GM18873 (cell line): ENCODE results near the gene ADAMTS12.
"Not testable (repeated sequence)": the region's sequence is repeated elsewhere in the genome, so short reads cannot be mapped to it uniquely, and the experiment has no call there.

ENCODE experiments used
- ATAC-seq: cut with Tn5 transposase; IDR thresholded peaks from one replicate; pipeline ENCODE4 v1.9.1; 2021; ENCODE audit warnings: mild to moderate bottlenecking, moderate library complexity, moderate number of reproducible peaks; ENCODE audit not compliant: unreplicated experiment, low FRiP score

ADAMTS12 gene

DNA sequence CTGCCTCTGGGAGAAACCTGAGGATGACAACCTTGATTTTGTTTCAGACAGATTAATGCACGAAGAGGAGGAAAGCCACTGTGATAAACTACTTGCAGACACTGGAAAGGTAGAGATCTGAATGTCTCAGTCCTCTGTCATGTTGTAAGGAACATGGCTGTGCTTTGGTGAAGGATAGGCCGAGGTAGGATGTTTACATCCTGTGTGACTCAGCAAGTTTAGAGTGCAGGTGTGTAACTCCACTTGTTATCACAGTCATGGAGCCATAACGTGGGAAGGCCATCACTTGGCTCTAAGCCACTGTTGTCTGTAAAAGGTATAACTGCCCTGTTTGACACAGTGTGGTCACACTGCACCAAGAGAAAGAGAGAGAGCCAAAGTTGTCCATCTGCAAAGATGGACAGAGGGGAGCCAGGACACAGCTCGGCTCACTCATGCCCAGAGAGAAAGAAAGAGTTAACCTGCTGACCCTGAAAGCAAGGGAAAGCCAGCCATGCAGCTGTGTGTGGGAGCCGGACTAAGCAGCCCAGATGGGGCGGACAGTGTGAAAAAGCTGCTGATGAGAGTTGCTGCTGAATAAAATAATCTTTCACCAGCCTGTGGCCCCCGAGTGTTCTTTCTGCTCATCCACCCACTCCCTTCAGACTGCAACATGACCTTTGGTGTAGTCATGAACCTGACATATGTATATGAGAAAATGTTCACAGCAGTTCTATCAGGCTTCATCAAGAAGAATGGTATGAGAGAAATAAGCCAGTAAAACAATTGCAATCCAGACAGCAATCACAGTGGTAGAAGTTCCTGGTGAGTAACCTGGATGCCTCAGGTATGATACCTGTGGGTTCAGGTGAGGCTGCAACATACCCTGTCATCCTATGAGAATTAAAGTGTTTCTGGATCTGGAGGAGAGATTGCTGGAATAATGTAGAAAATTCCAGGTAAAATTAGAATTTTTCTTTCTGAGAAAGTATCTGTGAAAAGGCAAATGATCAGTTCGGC is 335.2 kb downstream of the ADAMTS12 start:
- ATAC-seq, result no peak

DNA sequence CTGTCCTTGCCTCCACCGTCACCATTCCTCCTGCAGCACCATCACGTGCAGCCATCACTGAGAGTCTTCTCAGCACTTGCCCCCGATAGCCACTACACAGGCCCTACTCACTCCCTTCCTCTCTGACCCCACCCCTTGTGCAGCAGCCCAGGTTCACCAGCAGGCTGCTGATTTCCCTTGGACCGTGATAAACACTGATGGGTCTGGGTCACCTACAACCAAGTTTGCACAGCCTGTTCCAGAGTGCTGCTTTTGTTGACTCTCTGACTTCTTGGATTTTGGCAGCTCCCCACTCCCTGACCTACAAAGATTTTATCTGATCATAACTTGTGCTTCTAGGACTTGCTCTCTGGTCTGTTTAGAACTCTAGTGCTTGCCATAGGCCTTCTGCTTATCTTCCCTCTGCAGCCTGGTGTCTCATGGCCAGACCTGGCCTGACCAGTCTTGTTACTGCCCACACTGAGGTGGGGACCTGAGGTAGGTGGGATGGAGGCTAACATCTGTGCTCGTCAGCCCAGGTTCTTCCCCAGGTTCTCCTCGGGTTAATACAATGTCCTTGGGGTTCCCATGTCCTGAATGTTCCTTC is 341.7 kb downstream of the ADAMTS12 start:
- no peak for ATAC-seq

DNA sequence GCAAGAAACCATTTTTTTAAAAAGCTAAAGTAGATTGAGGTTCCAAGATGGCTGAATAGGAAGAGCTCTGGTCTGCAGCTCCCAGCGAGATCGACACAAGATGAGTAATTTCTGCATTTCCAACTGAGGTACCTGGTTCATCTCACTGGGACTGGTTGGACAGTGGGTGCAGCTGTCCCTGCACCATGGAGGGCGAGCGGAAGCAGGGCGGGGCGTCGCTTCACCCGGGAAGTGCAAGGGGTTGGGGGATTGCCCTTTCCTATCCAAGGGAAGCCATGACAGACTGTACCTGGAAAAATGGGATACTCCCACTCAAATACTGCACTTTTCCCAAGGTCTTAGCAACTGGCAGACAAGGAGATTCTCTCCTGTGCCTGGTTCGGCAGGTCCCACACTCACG is 352.0 kb downstream of the ADAMTS12 start:
- ATAC-seq, result not testable (repeated sequence)

DNA sequence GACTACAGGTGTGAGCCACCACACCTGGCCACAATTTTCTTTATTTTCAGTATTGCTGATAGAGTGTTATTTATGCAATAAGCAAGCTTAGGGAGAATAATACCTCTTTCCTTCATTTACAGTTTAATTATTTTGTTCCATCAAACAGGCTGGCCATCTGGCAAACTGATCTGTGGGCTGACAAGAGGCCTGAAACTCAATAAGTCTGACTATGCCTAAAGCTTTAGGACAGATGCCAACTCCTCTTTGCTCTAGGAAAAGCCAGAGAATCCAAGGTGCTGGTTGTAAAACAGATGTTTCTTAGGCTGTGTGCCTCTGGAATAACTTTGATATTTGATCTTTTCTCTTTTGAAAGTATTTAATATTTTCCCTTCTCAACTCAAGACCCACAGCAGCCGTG is 352.6 kb downstream of the ADAMTS12 start:
- no peak for ATAC-seq

DNA sequence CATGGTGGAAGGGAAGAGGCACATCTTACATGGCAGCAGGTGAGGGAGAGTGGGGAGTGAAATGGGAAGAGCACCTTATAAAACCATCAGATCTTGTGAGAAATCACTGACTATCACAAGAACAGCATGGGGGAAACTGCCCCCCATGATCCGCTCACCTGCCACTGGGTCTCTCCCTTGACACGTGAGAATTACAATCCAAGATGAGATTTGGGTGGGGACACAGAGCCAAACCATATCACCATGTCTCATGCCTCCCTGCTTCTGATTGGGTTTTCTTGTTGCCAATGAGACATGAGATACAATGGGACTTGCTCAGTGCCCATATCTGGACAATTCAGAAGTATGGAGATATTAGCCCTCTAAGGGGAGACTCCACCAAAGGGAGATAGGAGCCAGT is 353.6 kb downstream of the ADAMTS12 start:
- no peak for ATAC-seq

DNA sequence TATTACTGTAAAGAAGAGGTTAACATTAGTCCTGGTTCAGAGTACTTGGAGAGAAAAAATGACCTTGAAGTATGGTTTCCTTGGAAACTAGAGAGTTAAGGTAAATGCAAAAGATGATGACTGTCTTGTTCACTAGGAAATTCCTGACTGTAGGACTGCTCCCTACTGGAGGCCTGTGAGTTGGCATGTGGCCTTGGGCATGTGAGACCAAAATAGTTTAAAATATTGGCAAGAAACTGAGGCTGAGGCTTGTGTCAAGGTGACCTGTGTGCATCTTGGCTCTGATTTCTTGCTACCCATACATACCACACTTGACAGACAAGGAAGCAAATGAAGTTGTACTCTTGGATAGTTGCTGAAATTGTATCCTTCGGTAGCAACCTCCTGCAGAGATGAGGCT is 354.6 kb downstream of the ADAMTS12 start:
- no peak for ATAC-seq

DNA sequence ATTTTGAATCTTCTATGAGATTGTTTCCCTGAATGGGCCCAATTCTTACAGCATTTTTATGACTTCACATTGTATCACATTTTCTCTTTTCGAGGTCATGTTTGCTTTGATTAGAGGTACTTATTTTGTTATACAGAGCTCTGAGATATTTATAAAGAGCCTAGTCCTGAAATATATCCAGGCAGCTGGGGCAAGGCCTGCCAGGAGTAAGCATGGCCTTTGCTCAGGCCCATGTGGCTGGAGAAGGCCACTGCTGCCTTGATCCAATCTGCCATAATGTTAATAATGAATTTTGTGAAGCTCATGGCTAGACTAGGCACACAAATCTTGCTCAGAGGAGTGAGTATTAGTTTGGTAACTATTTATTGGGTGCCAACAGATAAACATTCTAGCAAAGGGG is 355.0 kb downstream of the ADAMTS12 start:
- ATAC-seq, result no peak

DNA sequence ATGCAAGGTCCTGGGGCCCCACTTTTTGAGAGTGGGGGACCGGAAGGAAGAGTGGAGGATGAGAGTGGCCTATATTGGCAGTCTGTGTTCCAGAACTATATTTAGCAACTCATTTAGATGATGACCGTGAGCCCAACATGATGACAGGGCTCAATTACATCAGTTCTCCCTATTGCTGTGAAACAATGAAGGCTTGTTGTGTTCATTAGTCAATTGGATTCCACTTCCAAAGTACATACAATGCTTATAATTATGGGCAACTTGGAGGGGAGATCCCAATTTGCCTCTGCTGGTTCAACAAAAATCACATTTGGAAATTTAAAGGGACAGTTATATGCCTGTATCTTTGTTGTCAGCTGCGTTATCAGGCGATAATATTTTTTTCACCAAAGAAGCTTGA is 360.0 kb downstream of the ADAMTS12 start:
- no peak for ATAC-seq

DNA sequence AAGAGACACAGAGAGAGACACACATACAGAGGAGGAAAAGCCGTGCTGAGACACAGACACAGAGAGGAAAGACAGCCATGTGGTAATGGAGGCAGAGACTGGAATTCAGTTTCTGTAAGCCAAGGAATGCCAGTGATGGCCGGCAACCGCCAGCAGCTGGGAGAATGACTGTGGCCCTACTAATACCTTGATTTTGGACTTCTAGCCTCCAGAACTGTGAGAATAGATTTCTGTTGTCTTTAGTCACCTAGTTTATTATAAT is 360.8 kb downstream of the ADAMTS12 start:
- ATAC-seq, result no peak

DNA sequence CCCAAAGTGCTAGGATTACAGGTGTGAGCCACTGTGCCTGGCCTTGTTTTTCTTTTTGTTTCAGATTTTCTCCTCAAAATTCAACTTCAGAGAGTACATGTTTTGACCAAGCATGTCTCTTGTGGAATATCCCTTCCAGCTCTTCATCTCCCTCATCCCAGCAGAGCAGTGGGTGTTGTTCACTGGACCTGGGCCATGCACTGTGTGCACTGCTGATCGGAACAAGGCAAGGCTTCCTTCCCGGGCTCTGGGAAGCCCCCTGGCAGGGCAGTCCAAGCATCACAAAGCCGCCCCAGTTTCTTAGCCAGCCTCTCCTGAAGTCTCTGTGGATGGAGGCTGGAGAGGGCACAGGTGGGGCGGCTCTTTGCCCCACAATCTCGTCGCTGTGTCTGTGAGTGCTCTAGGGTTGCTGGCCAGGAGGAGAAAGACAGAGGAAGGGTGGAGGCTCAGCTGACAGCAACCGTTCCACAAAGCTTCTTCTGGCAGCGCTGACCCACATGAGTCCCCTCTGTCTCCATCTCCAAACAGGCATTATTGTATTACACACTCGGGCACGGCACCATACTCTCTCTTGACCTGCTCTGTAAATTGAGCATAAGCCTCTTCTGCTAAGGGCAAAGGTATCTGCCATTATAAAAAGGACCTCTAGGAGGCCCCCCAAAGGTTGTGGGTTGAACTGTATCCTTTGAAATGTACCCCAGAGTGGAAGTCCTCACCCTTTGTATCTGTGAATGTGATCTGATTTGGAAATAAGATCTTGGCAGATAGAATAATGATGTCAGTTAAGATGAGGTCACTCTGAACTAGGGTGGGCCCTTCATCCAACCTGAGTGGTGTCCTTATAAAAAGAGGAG is 361.4 kb downstream of the ADAMTS12 start:
- ATAC-seq, result no peak

DNA sequence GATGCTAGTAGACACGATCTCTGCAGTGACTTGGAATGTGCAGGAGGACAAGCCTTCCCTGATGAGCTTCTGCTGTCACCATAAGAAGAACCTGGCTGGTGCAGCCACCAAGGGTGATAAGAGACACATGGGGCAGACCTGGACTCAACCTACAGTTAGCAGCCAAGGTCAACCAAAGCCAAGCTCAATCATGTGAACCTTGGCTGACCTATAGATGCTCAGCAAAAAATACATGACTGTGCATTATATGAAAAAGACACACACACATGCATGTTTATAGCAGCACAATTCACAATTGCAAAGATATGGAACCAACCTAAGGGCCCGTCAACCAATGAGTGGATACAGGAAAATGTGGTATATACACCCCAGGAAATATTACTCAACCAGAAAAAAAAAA is 364.1 kb downstream of the ADAMTS12 start:
- no peak for ATAC-seq

DNA sequence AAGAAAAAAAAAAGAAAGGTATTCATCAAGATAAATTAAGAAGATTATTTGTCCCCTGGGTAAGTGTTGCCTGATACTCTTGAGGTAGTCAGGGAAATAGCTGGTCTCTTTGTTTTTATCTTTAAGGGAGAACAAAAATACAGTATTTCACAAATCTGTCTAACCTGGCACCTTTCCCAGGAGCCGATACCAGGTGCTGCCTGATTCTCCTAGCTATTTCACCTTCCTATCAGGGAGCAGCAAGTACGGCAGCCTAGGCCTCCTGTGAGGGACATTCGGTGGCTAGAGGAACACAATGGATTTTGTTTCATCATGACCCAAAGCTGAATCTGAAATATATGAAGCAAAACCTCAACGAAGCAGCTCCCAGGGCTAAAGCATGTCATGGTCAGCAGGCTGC is 365.0 kb downstream of the ADAMTS12 start:
- ATAC-seq, result no peak

DNA sequence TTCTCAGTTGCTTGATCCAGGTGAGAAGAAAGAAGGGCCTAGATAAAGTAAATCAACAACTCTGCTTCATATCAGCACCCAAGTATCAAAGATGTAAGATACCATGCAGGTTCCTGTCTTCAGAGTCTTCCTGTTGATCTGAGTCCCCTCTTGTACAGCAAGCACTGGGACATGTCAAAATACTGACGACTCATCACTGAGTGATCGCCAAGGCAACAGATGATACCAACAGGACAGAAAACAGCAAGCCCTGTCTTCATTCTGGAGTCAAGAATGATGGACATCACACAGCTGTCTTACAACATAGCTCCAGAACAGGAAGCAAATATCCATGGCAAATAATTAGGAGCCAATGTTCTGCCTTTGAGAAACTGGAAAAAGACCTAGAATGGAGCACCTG is 367.3 kb downstream of the ADAMTS12 start:
- no peak for ATAC-seq

DNA sequence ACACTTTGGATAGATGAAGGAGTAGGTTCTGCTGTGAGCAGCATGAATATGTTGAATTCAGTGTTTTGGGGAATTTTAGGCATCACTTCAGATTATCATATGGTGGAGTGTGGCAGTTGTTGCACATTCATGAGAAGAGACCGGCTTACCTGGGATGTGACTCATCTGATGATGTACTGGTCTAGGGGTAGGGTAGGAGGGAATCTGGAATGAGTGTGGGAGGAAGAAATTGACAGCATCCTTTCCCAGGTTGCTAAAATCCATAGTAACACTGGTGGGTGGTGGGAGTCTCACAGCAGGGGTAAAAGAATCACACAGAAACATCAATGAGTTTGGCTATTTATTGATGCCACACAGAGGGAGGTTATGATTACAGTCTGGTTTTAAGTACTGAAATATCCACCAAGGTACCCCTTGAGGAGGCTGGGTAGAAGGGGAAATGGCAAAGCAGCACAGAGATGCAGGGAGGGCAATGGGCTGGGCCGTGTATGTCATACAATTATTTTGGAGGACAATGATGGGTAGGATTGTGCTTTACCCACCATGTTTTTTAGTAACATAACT is 368.5 kb downstream of the ADAMTS12 start:
- ATAC-seq, result no peak

DNA sequence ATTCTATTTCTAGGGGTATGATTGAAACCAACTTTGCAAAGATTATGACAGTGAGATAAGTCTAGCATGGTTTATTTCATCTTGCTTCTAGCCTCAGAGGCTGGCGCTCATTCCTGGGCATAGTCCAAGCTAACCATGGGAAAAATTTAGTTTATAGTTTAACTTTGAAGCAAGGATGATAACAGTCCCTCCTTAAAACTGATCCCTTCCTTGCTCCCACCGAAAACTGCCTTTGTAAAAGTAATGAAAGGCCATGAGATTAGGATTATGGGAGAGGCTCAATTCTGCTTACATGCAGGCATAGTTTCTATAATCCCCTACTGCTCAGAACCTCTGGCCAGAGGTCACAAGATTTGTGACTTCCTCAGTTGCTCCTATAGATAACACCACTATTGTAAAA is 375.4 kb downstream of the ADAMTS12 start:
- ATAC-seq, result no peak

DNA sequence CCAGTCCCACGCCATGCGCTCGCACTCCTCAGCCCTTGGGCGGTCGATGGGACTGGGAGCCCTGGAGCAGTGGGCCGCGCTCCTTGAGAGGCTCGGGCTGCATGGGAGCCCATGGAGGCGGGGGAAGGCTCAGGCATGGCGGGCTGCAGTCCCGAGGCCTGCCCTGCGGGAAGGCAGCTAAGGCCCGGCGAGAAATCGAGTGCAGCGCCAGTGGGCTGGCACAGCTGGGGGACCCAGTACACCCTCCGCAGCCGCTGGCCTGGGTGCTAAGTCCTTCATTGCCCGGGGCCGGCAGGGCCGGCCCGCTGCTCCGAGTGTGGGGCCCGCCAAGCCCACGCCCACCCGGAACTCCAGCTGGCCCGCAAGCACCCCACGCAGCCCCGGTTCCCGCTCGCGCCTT is 376.4 kb downstream of the ADAMTS12 start:
- ATAC-seq, result not testable (repeated sequence)

DNA sequence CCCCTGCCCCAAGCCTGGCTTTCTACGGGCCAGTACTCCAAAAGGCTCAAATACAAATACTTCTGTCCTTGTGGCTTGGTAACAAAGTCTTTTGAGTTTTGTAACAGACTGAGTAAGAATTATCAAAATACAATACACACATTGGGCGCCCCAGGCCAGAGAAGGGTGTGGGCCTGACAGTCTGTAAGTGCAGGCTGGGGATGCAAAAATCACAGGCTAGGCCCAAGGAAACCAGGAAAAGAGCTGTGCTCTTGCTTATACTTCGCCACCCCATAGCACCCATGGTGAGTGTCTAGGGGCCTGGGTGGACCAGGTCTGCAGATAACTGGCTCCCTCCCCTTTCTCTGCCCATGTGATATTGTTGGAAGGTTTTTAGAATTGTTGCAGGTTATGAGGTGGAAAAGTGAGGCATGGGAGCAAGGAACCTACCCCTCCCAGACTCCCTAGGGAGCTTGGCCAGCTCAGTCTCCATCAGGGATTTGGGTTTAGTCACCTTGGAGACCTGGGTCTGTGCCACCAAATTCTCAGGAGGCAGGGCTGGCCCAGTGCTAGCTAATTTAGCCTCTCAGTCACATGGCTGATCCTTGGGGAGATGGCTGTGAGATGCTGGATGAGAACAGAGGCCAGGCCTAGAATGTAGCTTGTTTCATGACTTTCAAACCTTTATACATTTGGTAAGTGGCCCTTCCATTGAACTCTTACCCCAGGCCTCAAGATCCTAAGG is 378.2 kb downstream of the ADAMTS12 start:
- no peak for ATAC-seq

DNA sequence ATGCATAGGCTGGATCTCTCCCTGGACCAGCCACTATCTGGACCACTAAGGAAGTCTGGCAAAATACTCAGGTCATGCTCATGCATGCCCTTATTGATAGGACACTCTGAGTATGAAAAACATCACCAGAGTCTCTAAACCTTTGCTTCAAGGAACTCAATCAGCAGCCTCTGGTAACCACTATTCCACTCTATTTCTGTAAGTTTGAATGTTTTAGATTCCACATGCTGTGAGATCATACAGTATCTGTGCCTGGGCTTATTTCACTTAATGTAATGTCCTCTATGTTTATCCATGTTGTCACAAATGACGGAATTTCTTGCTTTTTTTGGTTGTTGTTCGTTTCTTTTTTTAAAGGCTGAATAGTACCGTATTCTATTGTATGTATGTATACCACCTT is 382.8 kb downstream of the ADAMTS12 start:
- ATAC-seq, result no peak

DNA sequence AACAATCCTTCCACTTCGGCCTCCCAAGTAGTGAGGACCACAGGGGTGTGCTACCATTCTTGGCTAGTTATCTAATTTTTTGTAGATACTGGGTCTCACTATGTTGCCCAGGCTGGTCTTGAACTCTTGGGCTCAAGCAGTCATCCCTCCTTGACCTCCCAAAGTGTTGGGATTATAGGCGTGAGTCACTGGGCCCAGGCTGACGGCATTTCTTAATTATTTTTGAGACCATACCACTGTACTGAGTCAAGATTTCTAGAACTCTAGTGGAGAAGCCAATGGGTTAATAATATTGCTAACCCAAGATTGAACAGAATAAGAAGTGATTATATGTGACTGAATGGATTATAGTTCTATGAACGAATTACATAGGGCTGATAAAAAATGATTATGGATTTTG is 384.4 kb downstream of the ADAMTS12 start:
- no peak for ATAC-seq

DNA sequence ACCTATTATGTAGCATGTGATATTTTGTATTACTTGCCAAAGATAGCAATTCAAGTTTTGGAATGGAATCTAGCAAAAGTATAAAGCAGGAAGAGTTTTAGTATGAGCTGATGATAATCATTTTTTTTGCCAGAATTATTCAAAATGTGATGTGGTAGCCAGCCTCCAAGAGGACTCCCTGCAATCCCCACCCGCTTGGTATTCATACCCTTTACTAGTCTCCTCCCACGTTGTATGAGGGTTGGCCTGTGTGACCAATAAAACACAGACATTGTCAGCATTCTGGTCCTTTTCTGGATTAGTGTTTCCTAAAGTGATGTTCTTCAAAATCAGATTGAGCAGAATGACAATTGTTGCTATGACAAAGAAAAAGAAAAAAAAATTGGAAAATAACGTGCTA is 387.2 kb downstream of the ADAMTS12 start:
- ATAC-seq, result no peak
